ENCODE results near the gene DKK3. TPM values are rescaled to one million over a fixed set of nuclear protein-coding genes. Genes with fewer than 3 reads are reported as not detected.
A peak's percentile ranks its signal among the peaks of the same experiment; 100 is the strongest.

Gene DKK3
- total RNA-seq, 1 experiment from 2014 or later = 129 TPM

DNA sequence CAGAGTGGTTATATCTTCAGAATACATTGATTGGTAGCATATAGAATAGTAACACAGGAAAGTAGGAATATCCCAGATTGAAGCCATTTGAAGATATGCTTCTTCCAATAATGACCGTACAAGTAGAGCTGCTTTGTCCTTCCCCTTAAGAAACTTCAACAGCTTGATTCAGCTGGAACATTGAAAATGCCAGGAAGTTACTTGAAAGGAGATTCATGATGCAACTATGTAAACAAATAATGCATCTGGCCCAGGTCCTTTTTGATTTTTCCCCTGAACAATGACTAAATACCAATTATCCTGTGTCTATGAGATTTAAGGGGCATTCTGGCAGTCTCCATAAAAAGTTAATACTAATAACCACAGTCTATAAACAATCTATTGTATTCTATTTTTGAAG lies 3.0 kb downstream of the DKK3 start:
- DNase-seq (ENCODE audit: low spot score) = peak; percentile 55

DNA sequence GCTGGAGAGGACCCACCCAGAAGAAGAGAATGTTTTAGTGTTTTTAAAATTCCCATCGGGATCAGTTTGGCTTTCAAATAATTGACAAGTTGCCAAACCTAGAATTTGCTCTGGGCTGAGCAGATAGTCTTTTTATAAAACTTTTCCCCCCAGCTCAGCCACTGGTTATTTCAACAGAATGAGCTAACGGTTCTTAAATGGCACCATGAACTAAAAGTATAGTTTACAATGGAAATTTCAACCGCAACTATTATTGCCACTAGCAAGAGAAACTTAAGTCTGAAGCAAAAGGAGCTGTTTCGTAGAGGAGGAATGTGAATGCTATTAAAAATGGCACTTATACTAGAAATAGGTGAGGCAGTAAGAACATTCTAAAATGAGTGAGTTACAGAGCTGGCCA lies 3.4 kb downstream of the DKK3 start:
- no peak for DNase-seq (ENCODE audit: low spot score)

DNA sequence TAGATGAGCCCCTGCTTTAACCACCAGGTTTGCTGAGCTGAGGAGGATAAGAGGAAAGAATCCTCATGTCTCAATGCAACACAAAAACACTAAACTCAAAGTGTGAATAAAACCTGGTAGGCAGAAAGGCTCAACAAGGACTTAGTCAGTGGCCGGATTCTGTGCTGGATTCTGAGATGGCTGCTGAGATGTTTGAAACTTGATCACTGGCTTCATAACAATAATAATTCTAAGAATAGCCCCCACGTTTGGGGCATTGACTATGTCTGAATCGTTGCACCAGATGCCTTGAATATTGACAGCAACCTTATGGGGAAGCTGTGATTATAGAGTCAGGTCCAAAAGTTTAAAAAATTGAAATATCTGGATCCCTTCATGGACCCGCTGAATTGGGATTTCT lies 4.6 kb downstream of the DKK3 start:
- DNase-seq (ENCODE audit: low spot score) = no peak

DNA sequence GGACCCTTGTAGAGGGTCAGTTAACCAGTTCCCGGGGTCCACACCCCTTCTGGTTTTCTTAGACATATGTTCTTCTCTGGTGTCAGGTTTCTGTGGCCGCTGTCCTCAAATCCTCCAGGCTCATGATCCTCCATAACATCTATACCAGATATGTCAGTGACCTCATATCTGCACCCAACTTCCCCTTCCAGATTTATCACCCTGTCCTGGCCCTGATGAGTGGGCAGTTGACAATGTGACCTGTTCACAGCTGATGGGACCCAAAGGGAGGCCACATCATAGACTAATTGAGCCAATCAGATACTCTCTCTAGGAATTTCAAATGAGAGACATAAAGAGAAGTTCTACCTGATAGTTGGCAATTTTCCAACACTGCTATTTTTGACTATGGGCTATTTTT lies 5.1 kb downstream of the DKK3 start:
- no peak for DNase-seq (ENCODE audit: low spot score)

DNA sequence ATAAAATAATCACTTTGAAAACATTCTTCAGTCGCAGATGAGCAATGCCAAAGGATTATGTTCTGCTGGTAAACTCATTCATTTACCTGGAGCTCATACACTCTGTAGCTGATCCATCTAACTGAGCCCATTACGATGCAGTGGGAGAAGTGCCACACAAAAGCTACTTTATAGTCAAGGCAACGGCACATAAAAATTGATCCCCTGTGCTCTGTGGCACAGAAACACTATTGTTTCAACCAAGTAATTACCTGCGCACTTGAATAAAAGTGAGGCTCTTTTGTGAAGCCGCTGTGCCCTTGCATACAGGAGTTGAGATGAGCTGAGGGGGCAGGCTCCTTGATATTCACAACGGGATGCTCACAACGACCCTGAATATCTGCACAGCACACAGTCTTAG lies 7.2 kb downstream of the DKK3 start:
- DNase-seq (ENCODE audit: low spot score) = no peak

DNA sequence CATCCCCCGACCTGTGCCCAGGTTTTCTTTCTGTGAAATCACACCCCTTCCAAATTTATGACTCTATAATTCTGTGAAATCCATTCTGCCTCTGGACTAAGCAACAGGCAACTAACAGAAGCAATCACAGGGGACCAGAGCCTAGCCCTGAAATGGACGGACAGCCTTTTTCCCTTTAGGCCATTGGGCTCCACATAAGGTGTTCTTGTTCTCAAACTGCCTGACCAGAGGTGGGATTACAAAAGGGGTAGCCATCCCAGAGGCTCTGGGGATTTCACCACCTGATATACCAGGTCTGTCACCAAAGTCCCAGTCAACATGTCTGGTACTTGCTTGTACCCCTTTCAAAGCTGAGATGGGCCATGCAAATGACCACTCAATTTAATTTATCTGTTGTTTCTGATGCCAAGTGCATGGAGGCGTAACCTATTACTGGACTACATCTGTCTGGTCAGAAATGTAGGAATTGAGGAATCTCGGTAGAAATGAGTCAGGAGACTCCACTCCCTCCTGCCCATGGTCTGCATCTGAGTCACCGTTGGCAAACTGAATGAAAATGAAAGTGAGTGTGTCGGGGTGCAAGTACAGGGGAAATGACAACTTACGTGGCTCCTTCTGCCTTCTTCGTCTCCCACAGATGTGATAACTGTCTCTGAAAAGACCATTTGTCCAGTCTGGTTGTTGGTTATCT lies 10.2 kb downstream of the DKK3 start:
- peak; percentile 81 for DNase-seq (ENCODE audit: low spot score)

DNA sequence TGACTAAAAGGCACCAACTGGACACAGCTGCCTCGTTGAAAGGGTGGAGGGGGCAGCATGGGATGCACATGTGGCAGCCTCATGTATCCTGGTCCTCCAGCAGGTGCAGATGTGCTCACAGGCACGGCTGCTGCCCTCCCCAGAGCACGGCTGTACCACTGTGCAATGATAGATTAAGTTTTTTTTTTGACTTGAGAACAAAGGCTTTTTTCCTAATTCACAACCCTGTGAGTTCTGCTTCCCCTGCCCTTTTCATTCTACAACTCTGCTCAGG lies 11.4 kb downstream of the DKK3 start:
- DNase-seq (ENCODE audit: low spot score) = no peak

DNA sequence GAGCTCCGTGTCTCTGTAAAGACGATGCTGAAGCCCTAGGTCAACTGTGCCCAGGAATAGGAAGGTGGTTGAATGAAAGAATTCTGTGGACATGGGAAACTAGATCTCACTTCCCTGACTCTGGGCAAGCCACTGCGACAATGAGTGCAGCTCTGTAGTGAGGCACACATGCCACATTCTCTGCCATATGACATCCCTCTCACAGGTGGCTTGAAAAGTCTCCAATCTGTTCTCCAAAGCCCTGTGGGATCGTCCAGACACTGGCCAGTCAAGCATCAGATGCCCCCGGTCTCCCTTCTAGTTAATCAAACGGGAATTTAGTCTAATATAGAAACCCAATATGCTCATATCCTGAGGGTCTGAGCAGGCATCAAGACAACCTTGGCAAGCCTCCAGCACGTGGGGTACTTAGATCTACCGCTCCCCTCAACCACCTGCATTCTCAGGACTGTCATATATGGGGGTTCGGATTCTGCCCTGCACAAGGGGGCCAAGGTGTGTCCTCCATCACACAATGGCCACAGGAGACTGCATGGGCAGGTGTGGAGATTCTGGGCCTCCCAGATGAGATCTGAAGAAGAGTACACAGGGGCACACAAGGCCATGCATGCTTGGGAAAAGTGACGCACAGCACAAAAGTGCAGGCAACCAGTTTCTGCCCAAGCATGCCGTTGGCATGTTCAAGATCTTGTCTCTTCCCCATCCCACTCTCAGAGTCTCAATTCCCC lies 11.9 kb downstream of the DKK3 start:
- no peak for DNase-seq (ENCODE audit: low spot score)

DNA sequence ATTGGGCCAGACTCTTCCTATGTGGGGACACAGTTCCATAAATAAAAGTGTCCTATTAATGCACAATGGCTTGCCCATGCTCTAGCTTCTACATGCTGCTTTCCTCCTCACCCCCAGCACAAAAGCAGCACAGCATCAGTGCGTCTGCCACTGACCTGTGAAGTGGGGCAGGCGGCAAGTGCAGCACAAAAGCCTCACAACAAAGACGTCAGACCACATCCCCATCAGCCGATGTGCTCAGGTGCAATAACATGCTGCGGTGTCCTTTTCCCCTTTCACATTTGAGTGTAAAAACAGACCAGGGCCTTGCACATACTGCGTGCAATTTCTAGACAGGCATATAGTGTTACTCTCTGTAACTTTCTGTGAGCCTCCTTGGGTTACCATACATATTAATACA lies 12.8 kb downstream of the DKK3 start:
- DNase-seq (ENCODE audit: low spot score) = no peak

DNA sequence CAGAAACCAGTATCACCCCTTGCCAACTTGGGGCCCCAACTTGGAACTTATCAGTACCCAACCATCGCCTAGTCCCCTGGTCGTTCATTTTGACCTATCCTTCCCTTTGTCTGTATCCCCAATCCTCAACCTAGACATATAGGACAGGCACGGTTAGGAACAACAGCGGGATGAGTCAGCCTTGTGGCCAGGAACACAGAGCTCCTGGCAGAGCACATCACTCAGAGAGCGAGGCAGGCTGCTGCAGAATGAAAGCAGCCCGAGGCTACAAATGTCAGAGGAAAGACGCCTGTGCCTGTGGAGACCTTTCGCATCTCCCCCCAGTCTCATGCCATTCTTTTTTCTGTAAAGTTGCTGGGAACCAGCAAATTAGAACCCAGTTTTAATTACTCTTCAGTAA lies 14.6 kb downstream of the DKK3 start:
- peak; percentile 87 for DNase-seq (ENCODE audit: low spot score)

DNA sequence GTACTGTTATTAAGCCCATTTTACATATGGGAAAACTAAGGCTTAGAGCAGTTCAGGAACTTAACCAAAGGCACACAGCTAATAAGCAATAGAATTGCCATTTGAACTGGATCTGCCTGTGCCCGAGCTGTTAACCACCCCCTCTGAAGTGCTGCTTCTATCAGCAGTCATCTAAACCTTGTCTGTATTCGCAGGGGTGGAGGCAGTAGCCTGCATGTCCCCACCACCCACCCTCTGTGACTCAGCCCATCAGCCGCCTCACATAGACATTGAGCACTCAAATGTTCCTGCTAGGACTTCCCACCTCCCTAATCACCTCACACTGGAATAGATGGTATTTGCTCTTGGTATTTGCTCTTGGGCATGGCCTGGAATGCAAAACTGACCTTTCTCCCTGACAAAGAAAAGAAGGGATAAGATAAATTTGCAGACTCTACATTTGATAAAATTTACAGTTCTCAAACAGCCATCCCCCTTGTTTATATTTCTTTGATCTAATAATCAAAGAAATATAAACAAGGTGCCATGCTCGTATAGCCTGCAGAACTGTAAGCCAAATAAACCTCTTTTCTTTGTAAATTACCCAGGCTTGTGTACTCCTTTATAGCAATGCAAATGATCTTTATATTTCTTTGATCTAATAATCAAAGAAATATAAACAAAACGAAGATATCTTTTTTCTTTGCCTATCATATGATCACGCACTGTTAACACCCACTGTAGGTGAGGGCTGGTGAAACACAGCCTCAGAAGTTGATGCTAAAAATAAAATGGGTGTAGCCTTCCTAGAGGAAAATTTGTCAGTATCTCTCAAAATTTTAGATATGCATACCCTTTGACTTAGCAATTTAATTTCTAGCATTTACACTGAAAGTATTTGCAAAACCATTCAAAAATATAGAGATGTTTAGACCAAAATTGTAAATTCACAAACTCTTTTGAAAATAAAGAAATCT lies 15.9 kb downstream of the DKK3 start:
- DNase-seq (ENCODE audit: low spot score) = no peak

DNA sequence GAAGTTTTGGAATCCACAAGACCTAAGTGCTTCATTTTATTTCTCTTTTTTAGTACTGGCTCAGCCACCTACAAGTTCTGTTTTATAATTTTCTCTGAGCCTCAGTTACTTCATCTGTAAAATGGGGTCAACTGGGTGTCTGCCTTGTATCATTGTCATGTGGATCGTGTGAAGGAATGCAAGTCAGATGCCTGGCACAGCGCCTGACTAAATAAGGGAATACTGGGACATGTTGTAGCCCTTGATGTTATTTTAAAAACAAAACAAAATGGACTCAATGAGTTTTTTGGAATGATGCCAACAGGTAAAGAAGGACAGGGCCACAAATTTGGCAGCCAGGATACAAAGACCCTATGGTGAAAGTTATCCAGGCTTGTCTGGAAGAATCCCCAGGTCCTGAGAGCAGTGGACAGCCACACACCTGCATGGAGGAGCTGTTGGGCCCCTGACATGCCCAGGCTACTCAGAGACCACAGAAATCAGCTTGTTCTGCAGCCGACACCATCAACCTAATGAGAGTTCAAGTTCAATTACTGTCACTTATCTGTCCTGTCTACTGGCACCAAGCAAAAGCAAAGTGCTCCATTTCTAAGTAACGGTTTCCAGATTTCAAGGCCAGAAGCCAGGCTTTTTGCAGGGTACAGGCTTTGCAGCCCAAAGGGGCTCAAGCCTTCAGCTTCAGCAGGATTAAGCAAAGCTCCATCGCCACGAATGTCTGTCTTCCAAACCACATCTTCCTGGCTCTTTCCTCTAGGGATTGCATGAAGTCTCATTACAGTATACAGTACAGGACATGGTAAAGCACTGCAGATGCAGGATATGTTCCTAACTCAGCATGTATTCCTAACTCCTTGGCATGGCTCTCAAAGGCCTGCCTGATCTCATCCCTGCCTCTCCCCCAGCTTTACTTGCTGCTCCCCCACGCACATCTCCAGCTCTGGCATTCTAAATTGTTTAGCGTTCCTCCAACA lies 18.4 kb downstream of the DKK3 start:
- DNase-seq (ENCODE audit: low spot score) = no peak

DNA sequence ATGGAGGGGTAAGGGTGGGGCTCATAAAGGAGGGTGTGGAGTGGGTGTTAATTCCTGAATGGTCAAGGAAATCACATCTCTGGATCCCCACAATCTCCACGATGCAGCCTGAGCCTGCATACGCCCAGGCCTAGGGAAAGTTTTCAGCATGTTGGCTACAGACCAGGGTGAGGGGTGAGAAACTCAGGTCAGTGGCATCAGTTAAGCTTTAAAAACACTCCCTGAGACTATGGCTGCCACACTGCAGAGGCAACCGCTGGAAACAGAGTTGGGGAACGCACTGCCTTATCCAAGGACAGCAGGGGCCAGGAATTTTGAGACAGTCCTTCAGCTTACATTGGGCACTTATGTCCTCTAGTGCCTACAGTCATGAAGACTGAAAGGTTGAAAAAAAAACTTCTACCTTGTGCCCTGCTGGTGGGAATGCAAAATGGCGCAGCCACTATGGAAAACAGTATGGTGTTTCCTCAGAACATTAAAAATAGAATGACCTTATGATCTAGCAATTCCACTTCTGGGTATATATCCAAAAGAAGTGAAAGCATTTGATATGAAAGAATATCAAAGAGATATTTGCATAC lies 19.7 kb downstream of the DKK3 start:
- peak; percentile 48 for DNase-seq (ENCODE audit: low spot score)

DNA sequence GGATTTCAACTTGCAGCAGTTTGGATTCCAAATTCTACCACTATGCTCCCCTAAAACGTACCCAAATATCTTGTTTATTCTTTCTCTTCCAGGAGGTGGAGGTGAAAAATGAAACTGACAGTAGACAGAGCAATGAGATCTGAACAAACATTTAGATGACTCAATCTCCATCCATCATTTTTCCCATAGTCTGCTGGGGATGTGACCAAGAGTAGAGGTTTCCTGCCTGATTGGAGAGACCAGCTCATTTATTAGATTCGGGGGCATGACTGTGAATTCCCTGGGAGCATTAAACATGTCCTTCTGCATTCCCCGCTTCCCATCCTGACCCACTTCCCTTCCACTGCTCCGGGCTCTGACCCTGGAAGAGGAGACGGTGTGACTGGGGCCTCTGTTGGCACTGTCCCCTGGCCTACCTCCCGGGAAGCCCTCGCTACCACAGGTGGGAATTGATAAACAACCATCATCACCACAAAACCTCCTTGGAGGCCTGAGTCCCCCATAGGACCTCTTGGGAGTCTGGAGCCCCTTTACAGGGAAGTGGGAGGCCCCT lies 20.3 kb downstream of the DKK3 start:
- DNase-seq (ENCODE audit: low spot score) = peak; percentile 50

DNA sequence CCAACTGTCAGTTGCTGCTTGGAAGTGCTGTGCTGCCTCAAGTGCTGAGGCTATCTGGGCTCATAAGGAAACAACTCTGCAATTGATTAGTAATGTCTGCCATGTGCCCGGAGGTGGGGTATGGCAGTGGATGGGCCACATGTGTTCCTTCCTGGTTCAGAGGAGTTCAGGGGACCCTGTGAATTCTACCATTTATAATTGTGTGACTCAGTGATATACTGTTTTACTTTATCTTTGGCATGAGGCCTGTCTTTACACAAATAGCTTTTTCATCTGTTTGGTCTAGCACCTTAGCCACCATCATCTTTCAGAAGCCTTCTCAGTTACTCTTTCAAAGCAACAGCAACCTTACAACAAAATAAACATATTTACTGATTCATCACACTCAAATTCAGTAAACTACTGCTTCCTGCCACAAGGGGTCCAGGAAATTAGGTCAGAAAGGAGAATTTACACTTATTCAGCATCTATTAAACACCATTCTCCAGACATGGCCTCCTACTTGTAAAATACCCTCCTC lies 20.9 kb downstream of the DKK3 start:
- peak; percentile 79 for DNase-seq (ENCODE audit: low spot score)

DNA sequence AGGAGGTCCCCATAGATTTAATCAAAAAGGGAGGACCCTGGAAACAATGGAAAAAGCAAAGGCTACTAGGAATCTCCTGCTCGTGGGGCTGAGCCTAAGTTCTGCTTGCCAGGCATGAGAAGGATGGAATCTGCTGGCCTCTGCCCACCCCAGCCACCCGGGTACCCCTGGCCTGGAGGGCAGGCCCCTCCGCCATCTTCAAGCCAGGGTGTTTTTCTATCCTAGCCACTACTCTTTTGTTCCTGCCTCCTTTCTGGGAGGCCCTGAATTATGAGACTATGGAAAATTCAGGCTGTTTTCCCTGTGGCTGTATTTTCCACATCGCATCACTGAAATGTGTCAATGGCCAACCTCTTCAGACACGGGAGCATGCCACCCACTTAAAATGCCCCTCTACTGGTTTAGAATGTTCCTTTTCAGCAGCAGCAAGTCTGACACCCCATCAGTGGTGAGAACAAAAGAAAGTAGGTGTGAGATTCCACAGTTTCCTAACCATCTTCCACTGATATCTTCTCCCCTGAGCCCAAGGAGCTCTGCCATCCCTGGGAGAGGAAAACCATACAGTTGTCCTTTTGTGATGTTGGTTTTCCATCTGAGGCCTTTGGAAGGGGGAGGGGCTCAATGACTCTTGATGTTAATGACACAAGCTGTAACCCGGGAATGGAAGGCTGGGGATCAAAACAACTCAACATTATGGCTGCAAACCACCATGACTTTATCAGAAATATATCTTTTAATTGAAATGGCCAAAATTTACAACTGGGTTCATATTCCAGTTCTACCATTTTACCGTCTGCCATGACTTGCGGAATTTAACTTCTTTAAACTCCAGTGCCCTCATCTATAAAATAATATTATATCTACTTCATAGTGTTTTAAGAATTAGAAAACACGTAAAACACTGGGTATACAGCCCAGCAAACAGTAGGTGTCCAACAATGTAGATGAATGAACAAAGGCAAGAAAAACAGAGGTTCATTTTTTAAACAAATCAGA lies 22.2 kb downstream of the DKK3 start:
- no peak for DNase-seq (ENCODE audit: low spot score)

DNA sequence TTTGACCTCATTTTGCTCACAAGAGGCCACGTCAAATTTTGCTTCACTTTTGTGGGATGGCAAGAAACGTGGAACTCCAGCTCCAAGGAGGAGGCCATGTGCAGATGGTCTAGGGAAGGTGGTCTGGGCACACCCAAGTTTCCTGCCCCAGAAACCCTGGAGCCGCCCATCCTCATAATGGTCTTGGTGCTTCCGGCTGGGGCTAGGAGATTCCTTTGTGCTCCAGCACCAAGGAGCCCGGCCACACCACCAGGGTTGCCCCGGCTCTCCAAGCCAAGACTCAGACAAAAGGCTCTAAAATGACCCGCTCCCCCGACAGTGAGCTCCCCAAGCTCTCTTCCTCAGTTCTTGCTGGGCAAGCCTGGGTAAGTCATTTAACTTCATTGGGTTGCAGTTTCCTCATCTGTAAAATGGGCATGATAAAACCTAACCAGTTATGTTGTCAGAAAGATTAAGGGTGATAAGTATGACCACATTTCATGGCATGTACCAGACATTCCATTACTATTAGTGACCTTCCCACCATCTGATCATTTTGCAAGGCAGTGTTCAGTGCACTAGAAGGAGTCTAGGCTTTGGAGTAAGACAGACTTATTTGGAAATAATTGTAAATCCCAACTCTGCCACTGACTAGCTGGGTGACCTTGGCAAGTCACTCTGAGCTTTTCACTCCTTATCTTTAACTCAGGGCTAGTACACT lies 23.3 kb downstream of the DKK3 start:
- no peak for DNase-seq (ENCODE audit: low spot score)

DNA sequence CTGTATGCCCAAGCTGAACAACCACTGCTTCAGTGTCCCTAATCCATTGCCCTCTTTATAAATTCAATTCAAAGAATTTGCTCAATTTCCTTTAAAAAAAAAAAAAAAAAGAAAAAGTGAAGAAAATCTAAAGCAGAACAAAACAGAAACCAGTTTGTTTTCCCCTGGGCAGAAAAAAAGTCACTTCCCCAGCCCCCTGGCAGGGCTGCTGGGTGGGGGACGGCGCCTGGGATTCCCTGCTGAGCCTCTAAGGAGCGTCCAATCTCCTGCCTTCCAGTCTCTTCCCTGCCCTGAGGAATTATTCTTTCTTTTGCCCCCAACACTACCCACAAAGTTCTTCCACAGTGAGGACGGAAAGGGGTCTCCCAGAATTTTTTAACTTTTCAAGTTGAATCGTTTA lies 23.9 kb downstream of the DKK3 start:
- no peak for DNase-seq (ENCODE audit: low spot score)

DNA sequence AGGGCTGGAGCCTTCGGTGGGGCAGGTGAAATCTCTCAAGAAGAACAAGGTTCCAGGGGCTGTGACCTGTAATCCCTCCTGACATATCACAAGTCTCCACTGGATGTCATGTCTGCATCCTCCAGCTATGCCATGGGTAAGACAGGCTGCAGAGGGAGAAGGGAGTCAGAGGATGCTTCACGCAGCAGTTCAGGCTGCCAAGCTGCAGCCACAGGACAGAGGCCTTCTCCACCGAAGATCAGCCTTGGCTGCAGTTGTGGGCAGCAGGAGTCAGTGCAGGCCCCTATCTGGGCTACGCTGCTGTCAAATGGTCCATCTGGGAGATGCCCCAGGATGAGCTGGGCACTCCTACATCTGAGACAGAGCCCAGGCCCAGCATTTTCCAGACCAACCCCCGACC lies 25.0 kb downstream of the DKK3 start:
- no peak for DNase-seq (ENCODE audit: low spot score)
